ENCODE data around the gene GH2.
"Not testable (repeated sequence)": the region's sequence is repeated elsewhere in the genome, so short reads cannot be mapped to it uniquely, and the experiment has no call there.

The GH2 gene

GRCh38 chr17:63881935-63882601 lies at the start of gene GH2:
GH2 (minus strand) TSS chr17:63881944; CDS start chr17:63881801, 143 bp downstream.
- Histone ChIP-seq H3K9ac (no peak within 1 kb of the TSS), H3K4me3 (no peak within 1 kb of the TSS), H3K9me3 (no peaks in the 10 kb centered on the region), H3K27ac (no peak within 1 kb of the TSS), H3K27me3 (no peaks in the 10 kb centered on the region), H3K4me2 (no peak within 1 kb of the TSS), H3K36me3 (no peaks in the 10 kb centered on the region), H4K20me1 (no peaks in the 10 kb centered on the region), H3K4me1 (peaks cover 10% of the 10 kb centered on the region)
- no peak for TF ChIP-seq Cebpa-rat (IDR thresholded peaks at IDR 0.05)

DNA sequence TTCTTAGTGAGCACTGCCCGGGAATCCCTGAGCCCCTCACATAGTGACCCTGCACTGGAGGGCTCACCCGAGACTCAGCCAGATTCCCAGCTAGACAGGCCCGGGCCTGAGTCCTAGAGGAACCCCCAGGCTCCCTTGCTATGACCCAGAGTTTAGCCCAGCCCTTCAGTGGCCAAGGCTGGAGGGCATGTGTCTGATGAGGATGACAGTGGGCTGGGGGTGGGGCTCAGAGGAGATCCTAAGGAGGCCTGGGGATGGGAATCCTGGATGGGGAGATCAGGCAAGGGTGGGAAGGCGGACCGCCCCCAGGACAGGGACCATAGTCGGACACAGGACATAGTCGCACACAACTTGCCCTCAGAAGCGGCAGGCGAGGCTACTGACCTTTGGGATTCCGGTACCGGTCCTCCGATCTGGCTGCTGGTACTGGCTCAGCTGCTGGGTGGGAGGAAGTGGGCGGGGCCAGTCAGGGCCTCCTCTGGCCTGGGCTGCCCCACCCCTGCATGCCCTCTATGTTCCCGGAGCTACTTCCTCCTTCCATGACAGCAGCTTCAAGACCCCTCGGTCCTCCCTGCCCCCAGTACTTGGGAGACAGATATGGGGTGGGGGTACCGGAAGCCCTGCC lies 49.3 kb upstream of the GH2 start:
- no peaks in the 10 kb centered on the region for H3K27me3 ChIP-seq
- peak overlapping the region; percentile 90 for H3K4me3 ChIP-seq
- peak overlapping the region; percentile 94 for H3K9ac ChIP-seq
- TF ChIP-seq Cebpa-rat (IDR thresholded peaks at IDR 0.05): no peak
- H3K9me3 ChIP-seq: no peaks in the 10 kb centered on the region
- H3K4me1 ChIP-seq: peaks cover 88% of the 10 kb centered on the region
- H3K36me3 ChIP-seq: peaks cover 30% of the 10 kb centered on the region
- peak overlapping the region; percentile 97 for H3K27ac ChIP-seq
- H4K20me1 ChIP-seq: peaks cover 39% of the 10 kb centered on the region
- peak overlapping the region; percentile 99 for H3K4me2 ChIP-seq

DNA sequence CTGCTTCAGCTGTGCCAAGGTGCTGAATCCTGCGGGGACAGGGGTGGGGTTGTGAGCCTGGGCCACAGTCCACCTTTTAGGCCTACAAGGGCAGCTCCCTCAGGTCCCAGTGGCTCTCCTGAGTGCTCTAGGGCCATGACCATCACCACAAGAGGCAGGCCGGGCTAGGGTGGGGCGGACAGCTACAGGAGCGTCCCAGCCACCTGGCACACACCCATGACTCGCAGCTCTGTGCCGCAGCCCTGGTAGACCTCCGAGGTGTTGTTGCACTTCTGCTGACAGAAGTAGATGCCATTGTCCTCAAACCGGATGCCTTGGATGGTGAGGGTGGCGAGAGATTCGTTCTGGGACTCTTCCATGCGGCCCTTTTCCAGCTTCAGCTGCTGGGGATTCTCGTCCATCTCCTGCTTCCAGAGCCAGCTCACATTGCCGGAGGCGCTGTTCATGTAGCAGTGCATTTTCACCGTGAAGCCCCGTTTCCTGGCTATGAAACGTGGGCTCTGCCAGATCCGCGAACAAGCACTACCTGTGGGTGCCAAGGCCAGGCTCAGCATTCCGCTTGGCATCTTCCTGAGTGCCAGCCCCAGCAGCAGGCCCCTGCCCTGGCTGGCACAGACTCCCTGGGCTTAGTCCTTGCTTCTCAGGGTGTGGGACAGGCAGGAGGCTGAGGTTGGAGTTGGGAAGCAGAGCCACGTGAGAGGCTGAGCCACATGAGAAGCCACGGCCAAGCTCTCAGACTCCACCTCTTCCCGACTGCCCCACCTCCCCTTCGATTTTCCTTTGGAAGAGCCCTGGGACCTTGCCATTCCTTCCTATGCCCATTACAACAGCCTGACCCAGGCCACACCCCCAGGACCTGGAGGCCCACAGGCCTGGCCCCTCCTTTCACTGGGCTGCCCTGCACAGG lies 48.4 kb upstream of the GH2 start:
- Histone ChIP-seq H4K20me1 (peaks cover 39% of the 10 kb centered on the region), H3K27ac (peak overlapping the region; percentile 97), H3K27me3 (no peaks in the 10 kb centered on the region), H3K9me3 (no peaks in the 10 kb centered on the region), H3K4me1 (peaks cover 88% of the 10 kb centered on the region), H3K4me3 (peak overlapping the region; percentile 90), H3K4me2 (peak overlapping the region; percentile 99), H3K9ac (peak overlapping the region; percentile 94), H3K36me3 (peaks cover 30% of the 10 kb centered on the region)
- no peak for TF ChIP-seq Cebpa-rat (IDR thresholded peaks at IDR 0.05)

- TF ChIP-seq Cebpa-rat (IDR thresholded peaks at IDR 0.05): no peak
- Histone ChIP-seq H3K27ac (peak overlapping the region; percentile 97), H4K20me1 (peaks cover 39% of the 10 kb centered on the region), H3K4me3 (peak overlapping the region; percentile 90), H3K4me1 (peaks cover 88% of the 10 kb centered on the region), H3K4me2 (peak overlapping the region; percentile 99), H3K9me3 (no peaks in the 10 kb centered on the region), H3K9ac (peak overlapping the region; percentile 94), H3K27me3 (no peaks in the 10 kb centered on the region), H3K36me3 (peaks cover 30% of the 10 kb centered on the region)
Observed at GRCh38 chr17:63928966-63929695, 47.4 kb upstream of the GH2 start.

GRCh38 chr17:63928172-63928666 lies 46.5 kb upstream of the GH2 start:
- Histone ChIP-seq H3K9ac (peak overlapping the region; percentile 94), H3K27ac (peak overlapping the region; percentile 97), H3K27me3 (no peaks in the 10 kb centered on the region), H3K36me3 (peaks cover 30% of the 10 kb centered on the region), H4K20me1 (peaks cover 39% of the 10 kb centered on the region), H3K4me2 (peak overlapping the region; percentile 99), H3K9me3 (no peaks in the 10 kb centered on the region), H3K4me1 (peaks cover 88% of the 10 kb centered on the region), H3K4me3 (peak overlapping the region; percentile 90)
- no peak for TF ChIP-seq Cebpa-rat (IDR thresholded peaks at IDR 0.05)

DNA sequence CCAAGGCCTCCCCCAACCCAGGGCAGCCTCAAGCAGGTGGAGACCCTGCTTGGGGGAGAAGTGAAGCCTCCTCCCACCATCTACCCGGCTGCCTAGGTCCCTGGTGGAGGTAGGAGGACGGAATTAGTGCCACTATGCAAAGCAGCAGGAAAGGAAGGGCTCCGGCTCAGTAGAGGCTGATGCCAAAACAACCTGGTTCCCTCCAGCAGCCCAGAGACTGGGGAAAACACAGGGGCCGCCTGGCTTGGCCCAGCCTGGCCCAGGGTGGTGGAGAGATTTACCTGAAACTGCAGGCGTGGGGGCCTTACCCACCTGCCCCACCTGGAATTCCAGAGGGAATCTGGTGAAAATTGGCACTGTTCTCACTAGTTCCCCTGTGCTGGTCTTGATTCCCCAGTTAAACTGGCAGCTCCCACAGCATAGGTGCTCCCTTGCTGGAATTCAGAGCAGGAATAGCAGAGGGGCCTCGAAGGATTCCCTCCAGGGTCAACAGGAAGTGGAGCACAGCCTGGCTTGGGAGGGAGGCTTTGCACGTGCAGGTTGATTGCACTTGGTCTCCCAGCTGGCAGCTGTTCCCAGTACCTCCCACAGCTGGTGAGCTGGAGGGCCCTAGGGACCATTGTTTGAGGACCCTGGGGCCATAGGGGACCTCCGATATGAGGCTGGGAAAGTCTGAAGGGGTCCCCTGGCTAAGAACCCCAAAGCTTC lies 45.9 kb upstream of the GH2 start:
- no peak for TF ChIP-seq Cebpa-rat (IDR thresholded peaks at IDR 0.05)
- Histone ChIP-seq H3K27ac (peak overlapping the region; percentile 97), H3K4me2 (peak overlapping the region; percentile 99), H3K4me3 (peak overlapping the region; percentile 90), H3K27me3 (no peaks in the 10 kb centered on the region), H3K4me1 (peaks cover 88% of the 10 kb centered on the region), H3K9me3 (no peaks in the 10 kb centered on the region), H4K20me1 (peaks cover 39% of the 10 kb centered on the region), H3K36me3 (peaks cover 30% of the 10 kb centered on the region), H3K9ac (peak overlapping the region; percentile 73)

DNA sequence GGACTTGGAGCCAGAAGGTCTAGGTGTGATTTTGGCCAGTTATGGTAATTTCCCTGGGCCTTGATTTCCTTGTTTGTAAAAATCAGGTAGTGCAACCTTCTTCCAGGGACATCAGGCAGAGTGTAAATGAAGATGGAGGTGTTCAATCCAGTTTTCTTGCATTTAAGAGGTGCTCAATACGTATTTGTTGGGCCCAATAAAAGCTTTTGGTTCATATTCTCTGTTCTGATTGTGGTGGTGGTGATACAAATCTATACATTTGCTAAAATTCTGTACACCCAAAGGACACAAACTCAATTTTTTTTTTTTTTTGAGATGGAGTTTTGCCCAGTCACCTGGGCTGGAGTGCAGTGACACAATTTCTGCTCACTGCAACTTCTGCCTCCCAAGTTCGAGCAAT lies 44.4 kb upstream of the GH2 start:
- H3K9me3 ChIP-seq: no peaks in the 10 kb centered on the region
- H3K9ac ChIP-seq: peak overlapping the region; percentile 73
- H3K36me3 ChIP-seq: peaks cover 30% of the 10 kb centered on the region
- H3K27me3 ChIP-seq: no peaks in the 10 kb centered on the region
- peaks cover 95% of the 10 kb centered on the region for H3K4me1 ChIP-seq
- peak overlapping the region; percentile 90; the same call in 1 of the 2 replicates for H3K4me3 ChIP-seq
- TF ChIP-seq Cebpa-rat (IDR thresholded peaks at IDR 0.05): no peak
- peak overlapping the region; percentile 99 for H3K4me2 ChIP-seq
- peaks cover 36% of the 10 kb centered on the region for H4K20me1 ChIP-seq
- H3K27ac ChIP-seq: peak overlapping the region; percentile 97

DNA sequence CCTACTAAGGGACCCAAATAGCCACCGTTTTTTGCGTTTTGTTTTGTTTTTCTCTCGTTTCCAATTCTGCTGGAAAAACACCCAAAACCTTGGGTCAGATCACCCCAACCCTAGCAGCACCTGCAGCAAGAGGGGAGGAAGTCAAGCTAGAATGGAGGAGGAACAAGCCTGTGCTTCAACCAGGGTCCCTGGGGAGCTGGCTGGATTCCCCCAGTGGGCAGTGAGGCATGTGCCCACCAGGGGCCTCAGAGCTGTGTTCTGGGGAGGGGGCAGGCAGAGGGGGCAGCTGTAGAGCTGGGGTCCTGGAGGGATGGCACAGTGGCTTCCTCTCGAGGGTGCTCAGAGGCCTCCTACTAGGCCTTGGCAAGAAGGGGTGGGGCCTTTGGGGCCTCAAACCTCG lies 43.9 kb upstream of the GH2 start:
- Histone ChIP-seq H3K4me2 (peak overlapping the region; percentile 99), H3K27me3 (no peaks in the 10 kb centered on the region), H4K20me1 (peaks cover 31% of the 10 kb centered on the region), H3K4me3 (no peak overlapping the region; the same call in none of the 2 replicates), H3K9ac (peak overlapping the region; percentile 73), H3K36me3 (peaks cover 29% of the 10 kb centered on the region), H3K9me3 (no peaks in the 10 kb centered on the region), H3K4me1 (peaks cover 96% of the 10 kb centered on the region), H3K27ac (peak overlapping the region; percentile 97)
- no peak for TF ChIP-seq Cebpa-rat (IDR thresholded peaks at IDR 0.05)

- not testable (repeated sequence) for H3K9me3 ChIP-seq, H3K9ac ChIP-seq, H3K36me3 ChIP-seq, H3K4me3 ChIP-seq, H4K20me1 ChIP-seq, H3K27me3 ChIP-seq
- Histone ChIP-seq H3K4me1 (peaks cover 88% of the 10 kb centered on the region), H3K4me2 (peak overlapping the region; percentile 99), H3K27ac (peak overlapping the region; percentile 66)
Observed at GRCh38 chr17:63922402-63922801, 40.7 kb upstream of the GH2 start.

GRCh38 chr17:63920779-63921178 lies 39.0 kb upstream of the GH2 start:
- H3K4me2 ChIP-seq: peak overlapping the region; percentile 54
- not testable (repeated sequence) for H3K27me3 ChIP-seq, H4K20me1 ChIP-seq, H3K36me3 ChIP-seq, H3K4me3 ChIP-seq, H3K9me3 ChIP-seq, H3K9ac ChIP-seq
- peak overlapping the region; percentile 35 for H3K27ac ChIP-seq
- peaks cover 83% of the 10 kb centered on the region for H3K4me1 ChIP-seq

- not testable (repeated sequence) for H3K4me3 ChIP-seq, H3K27me3 ChIP-seq, H3K9me3 ChIP-seq, H3K9ac ChIP-seq, H3K36me3 ChIP-seq, H4K20me1 ChIP-seq
- 0 out of 2 replicates have a peak overlapping the region, but pooled peaks have one; percentile 35 for H3K27ac ChIP-seq
- H3K4me2 ChIP-seq: peak overlapping the region; percentile 54
- peaks cover 82% of the 10 kb centered on the region for H3K4me1 ChIP-seq
Observed at GRCh38 chr17:63920050-63920449, 38.3 kb upstream of the GH2 start.
